Sigmoid colon (tissue), 4 donors: ENCODE data around the gene CAMK1D.

Experiments
- POLR2A ChIP-seq, 2 donors: fragments of 450-650 bp; IDR thresholded peaks; one replicate each; pipeline ENCODE4 v1.6.1; 2016; ENCODE audit warnings: antibody characterized with exemption in 2 of 2, mild to moderate bottlenecking in 2 of 2, moderate library complexity in 2 of 2
- POLR2AphosphoS5 ChIP-seq, 4 donors: sonication (generic); formaldehyde crosslinking; IDR thresholded peaks; one replicate each; pipeline ENCODE4 v1.6.1; 2017; ENCODE audit warnings: antibody characterized with exemption in 4 of 4
- TF ChIP-seq, protein P1 (sequence below), 4 experiments: fragments of 450-650 bp in 3 of 4; fragments of 200-600 bp in 1 of 4; IDR thresholded peaks; one replicate each; pipeline ENCODE4 v1.5.1; 2016 to 2019; ENCODE audit warnings: antibody characterized with exemption in 4 of 4, mild to moderate bottlenecking in 3 of 4, moderate library complexity in 2 of 4

DNA sequence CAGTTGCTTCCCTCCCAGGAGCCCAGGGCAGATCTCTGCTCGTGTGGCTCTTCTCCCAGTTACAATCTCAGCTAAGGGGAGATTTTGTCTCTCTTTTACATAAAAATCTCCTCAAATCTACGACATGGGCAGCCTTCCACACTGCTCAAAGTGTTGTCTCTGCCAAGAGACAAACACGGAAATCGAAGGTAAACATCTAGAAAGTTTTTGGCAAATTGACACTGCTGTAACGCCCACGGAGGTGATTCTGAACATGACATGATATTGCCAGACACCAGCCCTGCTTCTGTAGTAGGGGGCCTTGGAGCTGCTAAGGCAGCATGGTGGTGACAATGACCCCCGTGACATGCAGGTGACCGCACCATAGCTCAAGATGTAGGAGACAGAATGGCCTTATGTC is 523.8 kb downstream of the CAMK1D start:
- TF ChIP-seq, protein P1, sequence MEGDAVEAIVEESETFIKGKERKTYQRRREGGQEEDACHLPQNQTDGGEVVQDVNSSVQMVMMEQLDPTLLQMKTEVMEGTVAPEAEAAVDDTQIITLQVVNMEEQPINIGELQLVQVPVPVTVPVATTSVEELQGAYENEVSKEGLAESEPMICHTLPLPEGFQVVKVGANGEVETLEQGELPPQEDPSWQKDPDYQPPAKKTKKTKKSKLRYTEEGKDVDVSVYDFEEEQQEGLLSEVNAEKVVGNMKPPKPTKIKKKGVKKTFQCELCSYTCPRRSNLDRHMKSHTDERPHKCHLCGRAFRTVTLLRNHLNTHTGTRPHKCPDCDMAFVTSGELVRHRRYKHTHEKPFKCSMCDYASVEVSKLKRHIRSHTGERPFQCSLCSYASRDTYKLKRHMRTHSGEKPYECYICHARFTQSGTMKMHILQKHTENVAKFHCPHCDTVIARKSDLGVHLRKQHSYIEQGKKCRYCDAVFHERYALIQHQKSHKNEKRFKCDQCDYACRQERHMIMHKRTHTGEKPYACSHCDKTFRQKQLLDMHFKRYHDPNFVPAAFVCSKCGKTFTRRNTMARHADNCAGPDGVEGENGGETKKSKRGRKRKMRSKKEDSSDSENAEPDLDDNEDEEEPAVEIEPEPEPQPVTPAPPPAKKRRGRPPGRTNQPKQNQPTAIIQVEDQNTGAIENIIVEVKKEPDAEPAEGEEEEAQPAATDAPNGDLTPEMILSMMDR (IDR thresholded peaks at IDR 0.05): no peak
- TF ChIP-seq POLR2A (IDR thresholded peaks at IDR 0.05) (no peak), POLR2AphosphoS5 (IDR thresholded peaks at IDR 0.05) (no peak)
